Left lung (tissue), 10 donors: ENCODE measurements around the gene LTA4H. TPM values are rescaled to one million over a fixed set of nuclear protein-coding genes. Genes with fewer than 3 reads are reported as not detected.

ENCODE experiments used
- ATAC-seq: fragments of 200-7000 bp; cut with Tn5 transposase; one replicate; pipeline ENCODE4 v1.9.1; 2020; ENCODE audit warnings: moderate library complexity
- DNase-seq, 4 donors: peaks; one replicate each; pipeline ENCODE4 v3.0.0-alpha.2; 2013 to 2020
- H3K27ac ChIP-seq, 2 donors: fragments of 200-600 bp; sonication (generic) in 1 of 2; one replicate each; pipeline versions ENCODE4 v1.5.0 to v1.8.0; 2020 to 2021
- H3K27me3 ChIP-seq, 2 donors: fragments of 200-600 bp; sonication (generic) in 1 of 2; one replicate each; pipeline versions ENCODE4 v1.5.0 to v1.8.0; 2020 to 2021
- H3K36me3 ChIP-seq, 2 donors: fragments of 200-600 bp; sonication (generic) in 1 of 2; one replicate each; pipeline versions ENCODE4 v1.5.0 to v1.8.0; 2020 to 2021
- H3K4me1 ChIP-seq, 2 donors: fragments of 200-600 bp; one replicate each; pipeline ENCODE4 v1.8.0; 2021
- H3K4me3 ChIP-seq, 2 donors: fragments of 200-600 bp; sonication (generic) in 1 of 2; one replicate each; pipeline versions ENCODE4 v1.5.0 to v1.8.0; 2020 to 2021; ENCODE audit warnings: mild to moderate bottlenecking in 1 of 2
- H3K9me3 ChIP-seq, 2 donors: fragments of 200-600 bp; sonication (generic) in 1 of 2; one replicate each; pipeline versions ENCODE4 v1.5.0 to v1.8.0; 2020 to 2021
- CTCF ChIP-seq, 2 donors: fragments of 200-600 bp; sonication (generic) in 1 of 2; IDR thresholded peaks; one replicate each; pipeline versions ENCODE4 v1.5.0 to v1.8.0; 2021; ENCODE audit warnings: antibody characterized with exemption in 2 of 2
- intact Hi-C, 2 donors: fragments of 100-400 bp; cut with DNase I; formaldehyde crosslinking; loops; one replicate each; pipeline versions ENCODE4 v1.11.2 to v1.14.2; 2022
- polyA plus RNA-seq, 6 donors: library from polyadenylated mRNA; unstranded; fragments of 120-200 nt; gene quantifications; one replicate each; pipeline ENCODE4 v1.2.1, GENCODE V29; 2013; ENCODE audit not compliant: insufficient read length in 6 of 6
- total RNA-seq, 2 donors: library from RNA; stranded (reverse); fragmentation: NEBNext Ultra II Directional; extraction: Animal tissue kit (Norgen Biotek cat#: 25700); gene quantifications; one replicate each; pipeline ENCODE4 v1.2.1, GENCODE V29; 2021
- donor health status: DM: no; HTN: yes; CAD: no.
- donor health status: DM: no; HTN: no; CAD: no.

LTA4H gene
- total and polyA plus RNA-seq, 8 donors: 173 to 227 (median 203) TPM

- Histone ChIP-seq H3K36me3 (peaks cover 0 to 17% of the 10 kb centered on the region in 2 donors), H3K4me1 (no peaks in the 10 kb centered on the region), H3K27me3 (no peaks in the 10 kb centered on the region), H3K27ac (no peak overlapping the region), H3K9me3 (no peaks in the 10 kb centered on the region), H3K4me3 (no peak overlapping the region)
- TF ChIP-seq CTCF (IDR thresholded peaks at IDR 0.05): no peak
- ATAC-seq: no peak
- DNase-seq: no peak
- intact Hi-C loops: no loop called here
Observed at GRCh38 chr12:95982602-95983001, 52.8 kb downstream of the LTA4H start.

- no peak overlapping the region for H3K27ac ChIP-seq
- peaks cover 0 to 30% of the 10 kb centered on the region in 2 donors for H3K36me3 ChIP-seq
- H3K4me1 ChIP-seq: no peaks in the 10 kb centered on the region
- ATAC-seq: no peak
- H3K27me3 ChIP-seq: no peaks in the 10 kb centered on the region
- no peak for DNase-seq
- H3K4me3 ChIP-seq: no peak overlapping the region
- intact Hi-C loops: no loop called here
- H3K9me3 ChIP-seq: no peaks in the 10 kb centered on the region
- TF ChIP-seq CTCF (IDR thresholded peaks at IDR 0.05): no peak
Observed at GRCh38 chr12:95980437-95980836, 55.0 kb downstream of the LTA4H start.

- no peaks in the 10 kb centered on the region for H3K27me3 ChIP-seq
- H3K4me3 ChIP-seq: no peak overlapping the region
- ATAC-seq (no peak), DNase-seq (no peak)
- no peaks in the 10 kb centered on the region for H3K4me1 ChIP-seq
- no peak overlapping the region for H3K27ac ChIP-seq
- H3K9me3 ChIP-seq: no peaks in the 10 kb centered on the region
- no peak for TF ChIP-seq CTCF (IDR thresholded peaks at IDR 0.05)
- intact Hi-C loops: no loop called here
- H3K36me3 ChIP-seq: peaks cover 0 to 29% of the 10 kb centered on the region in 2 donors
Observed at GRCh38 chr12:95978774-95979173, 56.6 kb downstream of the LTA4H start.

GRCh38 chr12:95978351-95978750, 57.0 kb downstream of the LTA4H start:
- H3K4me3 ChIP-seq: no peak overlapping the region
- no peak for TF ChIP-seq CTCF (IDR thresholded peaks at IDR 0.05)
- DNase-seq (no peak), ATAC-seq (no peak)
- no peak overlapping the region for H3K27ac ChIP-seq
- no peaks in the 10 kb centered on the region for H3K4me1 ChIP-seq
- no peaks in the 10 kb centered on the region for H3K9me3 ChIP-seq
- no peaks in the 10 kb centered on the region for H3K27me3 ChIP-seq
- peaks cover 0 to 28% of the 10 kb centered on the region in 2 donors for H3K36me3 ChIP-seq
- intact Hi-C loops: no loop called here

GRCh38 chr12:95977764-95978305, 57.6 kb downstream of the LTA4H start:
- H3K9me3 ChIP-seq: no peaks in the 10 kb centered on the region
- intact Hi-C loops: no loop called here
- H3K27me3 ChIP-seq: no peaks in the 10 kb centered on the region
- H3K4me3 ChIP-seq: no peak overlapping the region
- H3K4me1 ChIP-seq: no peaks in the 10 kb centered on the region
- H3K36me3 ChIP-seq: peaks cover 0 to 28% of the 10 kb centered on the region in 2 donors
- ATAC-seq: no peak
- no peak for TF ChIP-seq CTCF (IDR thresholded peaks at IDR 0.05)
- H3K27ac ChIP-seq: no peak overlapping the region
- DNase-seq: no peak
